IMR-90 (cell line): ENCODE results near the gene PKIG. TPM values are rescaled to one million over a fixed set of nuclear protein-coding genes. Genes with fewer than 3 reads are reported as not detected.

ENCODE experiments used
- ATAC-seq: fragments of 200-7000 bp; cut with Tn5 transposase; 2 replicates; pipeline ENCODE4 v1.9.1; 2020; ENCODE audit warnings: low read depth, mild to moderate bottlenecking, moderate library complexity
- BruUV-seq: library from RNA; stranded (reverse); fragments of 400-500 nt; replicated peaks from 2 replicates; lab custom pipeline; 2021; lab: Mats Ljungman, UMichigan
- CTCF ChIA-PET: fragments of 300-600 bp; formaldehyde crosslinking; extraction: SDS; loops from one replicate; lab custom pipeline; 2021; ENCODE audit warnings: antibody characterized with exemption; lab: Yijun Ruan, JAX
- POLR2A ChIA-PET: fragments of 300-600 bp; sonication (Branson Sonifier 250); formaldehyde crosslinking; loops from one replicate; lab custom pipeline; 2022; ENCODE audit warnings: antibody characterized with exemption; ENCODE audit not compliant: unreplicated experiment; lab: Charles Lee
- DNase-seq: peaks from one replicate; pipeline ENCODE4 v3.0.0; 2013
- H2AFZ ChIP-seq: replicated peaks from 2 replicates; pipeline ENCODE3; 2013; ENCODE audit warnings: low read length, mild to moderate bottlenecking; ENCODE audit not compliant: poor library complexity
- H2AK5ac ChIP-seq: 2 replicates; pipeline ENCODE4 v1.6.1; 2013; ENCODE audit warnings: low read depth, low read length, inconsistent platforms
- H2AK9ac ChIP-seq: replicated peaks from 2 replicates; pipeline ENCODE3; 2013; ENCODE audit warnings: mild to moderate bottlenecking, low read depth, low read length, moderate library complexity; ENCODE audit not compliant: poor library complexity
- H2BK120ac ChIP-seq: 2 replicates; pipeline ENCODE4 v1.6.1; 2013; ENCODE audit warnings: low read depth, low read length, inconsistent platforms
- H2BK15ac ChIP-seq: 3 replicates; pipeline ENCODE4 v1.6.1; 2013; ENCODE audit warnings: low read depth, low read length, inconsistent platforms
- H2BK20ac ChIP-seq: 2 replicates; pipeline ENCODE4 v1.6.1; 2013; ENCODE audit warnings: low read depth, mild to moderate bottlenecking, inconsistent platforms, low read length, moderate library complexity
- H2BK5ac ChIP-seq: 2 replicates; pipeline ENCODE4 v1.6.1; 2013; ENCODE audit warnings: mild to moderate bottlenecking, low read depth, low read length, inconsistent platforms; ENCODE audit not compliant: poor library complexity, severe bottlenecking
- H3K14ac ChIP-seq: replicated peaks from 2 replicates; pipeline ENCODE4 v1.6.1; 2013; ENCODE audit warnings: low read depth, low read length, inconsistent platforms
- H3K18ac ChIP-seq: 2 replicates; pipeline ENCODE4 v1.6.1; 2013; ENCODE audit warnings: low read depth, low read length, control low read depth
- H3K23ac ChIP-seq: 2 replicates; pipeline ENCODE4 v1.6.1; 2013; ENCODE audit warnings: low read depth, low read length, inconsistent platforms
- H3K27ac ChIP-seq: 2 replicates; pipeline ENCODE4 v1.5.1; 2013; ENCODE audit warnings: mild to moderate bottlenecking, control low read depth, low read length; ENCODE audit not compliant: insufficient read depth
- H3K27me3 ChIP-seq: 2 replicates; pipeline ENCODE4 v1.6.1; 2013; ENCODE audit warnings: low read length; ENCODE audit not compliant: control insufficient read depth, insufficient read depth
- H3K36me3 ChIP-seq: 2 replicates; pipeline ENCODE4 v1.6.1; 2013; ENCODE audit warnings: low read length, mixed read lengths; ENCODE audit not compliant: control insufficient read depth, insufficient read depth
- H3K4ac ChIP-seq: 2 replicates; pipeline ENCODE4 v1.6.1; 2013; ENCODE audit warnings: low read depth, low read length, inconsistent platforms
- H3K4me1 ChIP-seq: 2 replicates; pipeline ENCODE4 v1.6.1; 2013; ENCODE audit warnings: low read length, mixed read lengths; ENCODE audit not compliant: control insufficient read depth, insufficient read depth
- H3K4me2 ChIP-seq: 2 replicates; pipeline ENCODE4 v1.6.1; 2013; ENCODE audit warnings: low read depth, mild to moderate bottlenecking, control low read depth, low read length, moderate library complexity
- H3K4me3 ChIP-seq: 2 replicates; pipeline ENCODE4 v1.5.1; 2013; ENCODE audit warnings: low read depth, mild to moderate bottlenecking, control low read depth, low read length, moderate library complexity; ENCODE audit not compliant: insufficient read depth
- H3K56ac ChIP-seq: 2 replicates; pipeline ENCODE4 v1.6.1; 2013; ENCODE audit warnings: low read length, inconsistent platforms; ENCODE audit not compliant: insufficient read depth; ENCODE audit errors: extremely low read depth
- H3K79me1 ChIP-seq, 2 experiments: 2 replicates each; pipeline ENCODE4 v1.6.1; 2013; ENCODE audit warnings: low read length in 2 of 2, inconsistent platforms in 1 of 2, low read depth in 1 of 2
- H3K9ac ChIP-seq: 2 replicates; pipeline ENCODE4 v1.6.1; 2013; ENCODE audit warnings: low read depth, low read length, control low read depth
- H3K9me1 ChIP-seq: 2 replicates; pipeline ENCODE4 v1.6.1; 2013; ENCODE audit warnings: low read length, inconsistent platforms; ENCODE audit not compliant: insufficient read depth
- H3K9me3 ChIP-seq: 2 replicates; pipeline ENCODE4 v1.6.1; 2013; ENCODE audit warnings: low read length; ENCODE audit not compliant: control insufficient read depth, insufficient read depth
- H4K20me1 ChIP-seq: 2 replicates; pipeline ENCODE4 v1.6.1; 2013; ENCODE audit warnings: low read length, inconsistent platforms; ENCODE audit not compliant: insufficient read depth
- H4K5ac ChIP-seq: 2 replicates; pipeline ENCODE4 v1.6.1; 2013; ENCODE audit warnings: mild to moderate bottlenecking, low read depth, low read length, control low read depth
- H4K8ac ChIP-seq, 2 experiments: 2 replicates each; pipeline ENCODE4 v1.6.1; 2013; ENCODE audit warnings: low read depth in 2 of 2, low read length in 2 of 2, control low read depth in 1 of 2, inconsistent platforms in 1 of 2
- H4K91ac ChIP-seq: 2 replicates; pipeline ENCODE4 v1.6.1; 2013; ENCODE audit warnings: low read depth, low read length, inconsistent platforms; ENCODE audit not compliant: insufficient read depth
- CEBPB ChIP-seq: IDR thresholded peaks from 2 replicates; pipeline ENCODE4 v1.6.1; 2012; ENCODE audit warnings: low read depth, low read length, improper control_type of control experiment
- MAFK ChIP-seq: IDR thresholded peaks from 2 replicates; pipeline ENCODE4 v1.6.1; 2012; ENCODE audit warnings: low read depth, low read length, improper control_type of control experiment
- RAD21 ChIP-seq: IDR thresholded peaks from 2 replicates; pipeline ENCODE4 v1.6.1; 2012; ENCODE audit warnings: low read length, improper control_type of control experiment
- WGBS, 2 experiments: methylation state at CpG; one replicate each; pipeline versions ENCODE4 v1.1.5 to v1.1.7; 2013; ENCODE audit warnings: missing lambda C conversion rate in 2 of 2; ENCODE audit not compliant: insufficient read length in 1 of 2; ENCODE audit errors: extremely low coverage in 2 of 2; 5-methylcytosine and 5-hydroxymethylcytosine counted together
- dilution Hi-C: fragments of 300-500 bp; cut with HindIII; formaldehyde crosslinking; loops from one replicate; pipeline ENCODE4 v1.14.3; 2018; ENCODE audit warnings: low sequenced_read_pairs; ENCODE audit not compliant: unreplicated experiment
- in situ Hi-C: fragments of 300-500 bp; cut with MboI; formaldehyde crosslinking; loops from 3 replicates; pipeline ENCODE4 v1.14.3; 2019; ENCODE audit warnings: low sequenced_read_pairs, inconsistent platforms, mixed read lengths
- intact Hi-C: fragments of 100-400 bp; cut with micrococcal nuclease; formaldehyde crosslinking; loops from 2 replicates; pipeline ENCODE4 v1.10.0; 2022
- polyA plus RNA-seq, 3 experiments: library from polyadenylated mRNA; depleted of rRNA; stranded (reverse); fragments of >200 nt; gene quantifications; 2 replicates each; pipeline ENCODE4 v1.2.3, GENCODE V29; 2012; ENCODE audit warnings: low replicate concordance in 1 of 3
- total RNA-seq: library from RNA; depleted of rRNA; stranded (reverse); fragments of >200 nt; gene quantifications from 2 replicates; pipeline ENCODE4 v1.2.3, GENCODE V29; 2012

PKIG gene
- total and polyA plus RNA-seq, 2 of the 4 experiments (the other 2 are of a cell fraction): 78.3 to 89.6 TPM

DNA sequence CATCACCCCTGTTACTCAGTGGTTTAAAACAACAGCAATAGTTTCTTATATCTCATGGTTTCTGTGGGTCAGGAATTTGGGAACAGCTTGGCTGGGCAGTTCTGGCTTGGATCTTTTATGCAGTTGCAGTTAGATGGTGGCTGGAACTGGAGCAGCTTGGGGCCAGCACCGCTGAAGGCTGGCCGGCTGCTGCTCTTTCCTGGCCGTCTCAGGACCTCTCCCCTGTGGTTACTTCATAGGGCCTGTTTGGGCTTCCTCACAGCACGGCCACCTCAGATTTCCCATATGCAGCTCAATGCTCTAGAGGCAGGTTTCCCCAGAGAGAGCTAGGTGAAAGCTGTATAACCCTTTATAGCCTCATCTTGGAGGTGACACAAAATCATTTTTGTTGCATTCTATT lies 15.6 kb downstream of the PKIG start:
- TF ChIP-seq RAD21 (no peak), MAFK (no peak), CEBPB (no peak)
- H2AK9ac ChIP-seq: no peak overlapping the region
- peak overlapping the region; percentile 39 to 44; a peak in 2 of 4 replicates for H4K8ac ChIP-seq
- H3K18ac ChIP-seq: no peak overlapping the region
- H4K91ac ChIP-seq: no peak overlapping the region
- H3K9me3 ChIP-seq: no peaks in the 10 kb centered on the region
- in situ Hi-C loops (no loop called here), intact Hi-C loops (no loop called here), dilution Hi-C loops (no loop called here)
- no peak overlapping the region for H2BK20ac ChIP-seq
- POLR2A ChIA-PET: no interaction called here
- no peak overlapping the region for H3K4me3 ChIP-seq
- no peaks in the 10 kb centered on the region for H3K27me3 ChIP-seq
- peak overlapping the region; percentile 30; the same call in 1 of the 2 replicates for H3K4ac ChIP-seq
- peaks cover 42% of the 10 kb centered on the region for H3K4me1 ChIP-seq
- H2AK5ac ChIP-seq: peak overlapping the region; percentile 30; the same call in 1 of the 2 replicates
- no peak for ATAC-seq
- H3K4me2 ChIP-seq: no peak overlapping the region
- CTCF ChIA-PET: interaction anchor here (0.7 kb wide), 1 partner anchor 15 kb away, joined by 3 read pairs; no protein-coding TSS in a partner anchor
- H2BK15ac ChIP-seq: 0 out of 3 replicates have a peak overlapping the region, but pooled peaks have one; percentile 74
- no peak overlapping the region for H3K56ac ChIP-seq
- DNase-seq: no peak
- no TSS peak for BruUV-seq
- no peak overlapping the region for H2BK120ac ChIP-seq
- H3K79me1 ChIP-seq: peaks cover 18 to 61% of the 10 kb centered on the region in 2 experiments; a peak in 3 of 4 replicates
- no peak overlapping the region for H3K23ac ChIP-seq
- no peak overlapping the region for H2AFZ ChIP-seq
- peak overlapping the region; percentile 77; the same call in 1 of the 2 replicates for H3K14ac ChIP-seq
- no peak overlapping the region for H2BK5ac ChIP-seq
- peaks cover 3% of the 10 kb centered on the region; the same call in 1 of the 2 replicates for H4K20me1 ChIP-seq
- no peak overlapping the region for H3K27ac ChIP-seq
- H4K5ac ChIP-seq: no peak overlapping the region
- H3K9ac ChIP-seq: no peak overlapping the region
- no peaks in the 10 kb centered on the region for H3K36me3 ChIP-seq
- whole genome bisulfite sequencing, 2 experiments: 100% methylated on average over 2 of the region's 4 CpGs; no CpG with 5 or more reads in 1 of the 2 experiments
- peaks cover 27% of the 10 kb centered on the region for H3K9me1 ChIP-seq
